ENCODE measurements around the gene VPS26A. TPM values are rescaled to one million over a fixed set of nuclear protein-coding genes. Genes with fewer than 3 reads are reported as not detected.

VPS26A gene
- total and polyA plus RNA-seq, 2 experiments from 2014 or later: 57.6 to 58.7 TPM

- 81% methylated on average over 11 of the region's 11 CpGs for WGBS (ENCODE audit: low lambda C conversion rate, missing lambda C conversion rate)
- Histone ChIP-seq H2AFZ (no peak overlapping the region), H3K4me3 (no peak overlapping the region), H3K79me2 (peaks cover 7% of the 10 kb centered on the region), H3K27me3 (no peaks in the 10 kb centered on the region), H3K27ac (peak overlapping the region; percentile 52), H3K9me2 (replicated peaks; ENCODE audit: insufficient read depth) (no peaks in the 10 kb centered on the region), H4K20me1 (ENCODE audit: insufficient read depth, poor library complexity, severe bottlenecking) (no peaks in the 10 kb centered on the region), H3K4me1 (ENCODE audit: insufficient read depth) (peaks cover 13% of the 10 kb centered on the region), H3K4me2 (no peak overlapping the region), H3K9me3 (ENCODE audit: low read depth) (no peaks in the 10 kb centered on the region), H3K36me3 (replicated peaks; ENCODE audit: insufficient read depth, low read depth) (no peaks in the 10 kb centered on the region)
- no peak for DNase-seq (ENCODE audit: low spot score)
- TF ChIP-seq EZH2phosphoT487 (IDR thresholded peaks at IDR 0.05; ENCODE audit: low read depth, severe bottlenecking, unreplicated experiment) (no peak), CTCF (IDR thresholded peaks at IDR 0.05; ENCODE audit: poor library complexity) (no peak), EZH2 (IDR thresholded peaks at IDR 0.05; ENCODE audit: borderline replicate concordance) (no peak)
Measured at GRCh38 chr10:69216577-69217118, 92.7 kb downstream of the VPS26A start.

- TF ChIP-seq EZH2 (IDR thresholded peaks at IDR 0.05; ENCODE audit: borderline replicate concordance) (no peak), EZH2phosphoT487 (IDR thresholded peaks at IDR 0.05; ENCODE audit: low read depth, severe bottlenecking, unreplicated experiment) (no peak), CTCF (IDR thresholded peaks at IDR 0.05; ENCODE audit: poor library complexity) (no peak)
- DNase-seq (ENCODE audit: low spot score): peak; percentile 48
- Histone ChIP-seq H3K79me2 (peaks cover 7% of the 10 kb centered on the region), H3K27ac (peak overlapping the region; percentile 52), H3K4me3 (no peak overlapping the region), H3K4me1 (ENCODE audit: insufficient read depth) (peaks cover 13% of the 10 kb centered on the region), H3K36me3 (replicated peaks; ENCODE audit: insufficient read depth, low read depth) (no peaks in the 10 kb centered on the region), H4K20me1 (ENCODE audit: insufficient read depth, poor library complexity, severe bottlenecking) (no peaks in the 10 kb centered on the region), H3K27me3 (no peaks in the 10 kb centered on the region), H2AFZ (no peak overlapping the region), H3K4me2 (no peak overlapping the region), H3K9me3 (ENCODE audit: low read depth) (no peaks in the 10 kb centered on the region), H3K9me2 (replicated peaks; ENCODE audit: insufficient read depth) (no peaks in the 10 kb centered on the region)
- 67% methylated on average over 4 of the region's 4 CpGs for WGBS (ENCODE audit: low lambda C conversion rate, missing lambda C conversion rate)
Measured at GRCh38 chr10:69217119-69217754, 93.3 kb downstream of the VPS26A start.

- H2AFZ ChIP-seq: no peak overlapping the region
- DNase-seq (ENCODE audit: low spot score): no peak
- TF ChIP-seq CTCF (IDR thresholded peaks at IDR 0.05; ENCODE audit: poor library complexity) (no peak), EZH2 (IDR thresholded peaks at IDR 0.05; ENCODE audit: borderline replicate concordance) (no peak), EZH2phosphoT487 (IDR thresholded peaks at IDR 0.05; ENCODE audit: low read depth, severe bottlenecking, unreplicated experiment) (no peak)
- H3K27me3 ChIP-seq: no peaks in the 10 kb centered on the region
- no peaks in the 10 kb centered on the region for H4K20me1 ChIP-seq (ENCODE audit: insufficient read depth, poor library complexity, severe bottlenecking)
- H3K9me3 ChIP-seq (ENCODE audit: low read depth): no peaks in the 10 kb centered on the region
- H3K4me2 ChIP-seq: no peak overlapping the region
- H3K4me1 ChIP-seq (ENCODE audit: insufficient read depth): peaks cover 13% of the 10 kb centered on the region
- no peaks in the 10 kb centered on the region for H3K36me3 ChIP-seq (replicated peaks; ENCODE audit: insufficient read depth, low read depth)
- H3K27ac ChIP-seq: no peak overlapping the region
- H3K9me2 ChIP-seq (replicated peaks; ENCODE audit: insufficient read depth): no peaks in the 10 kb centered on the region
- no peak overlapping the region for H3K4me3 ChIP-seq
- peaks cover 7% of the 10 kb centered on the region for H3K79me2 ChIP-seq
- 92% methylated on average over 6 of the region's 6 CpGs for WGBS (ENCODE audit: low lambda C conversion rate, missing lambda C conversion rate)
Measured at GRCh38 chr10:69218831-69219230, 94.9 kb downstream of the VPS26A start.

All from hepatocyte (in vitro differentiated cells).